Endothelial cell of umbilical vein (primary cell): ENCODE measurements around the gene CLK4. TPM values are rescaled to one million over a fixed set of nuclear protein-coding genes. Genes with fewer than 3 reads are reported as not detected.

ENCODE experiments used
- BruUV-seq: library from RNA; stranded (reverse); fragments of 400-500 nt; replicated peaks from 2 replicates; lab custom pipeline; 2021; lab: Mats Ljungman, UMichigan
- CTCF ChIA-PET: fragments of 300-600, 350-600 bp; sonication (Branson Sonifier 250); formaldehyde crosslinking; loops from one replicate; lab custom pipeline; 2021; ENCODE audit warnings: antibody characterized with exemption, inconsistent platforms; lab: Charles Lee
- POLR2A ChIA-PET: fragments of 300-600, 350-600 bp; sonication (Branson Sonifier 250); formaldehyde crosslinking; loops from one replicate; lab custom pipeline; 2021; ENCODE audit warnings: antibody characterized with exemption, inconsistent platforms; lab: Charles Lee
- DNase-seq: peaks from one replicate; pipeline ENCODE4 v3.0.0-alpha.2; 2011; ENCODE audit warnings: low read depth, low spot score
- FAIRE-seq: peaks from 2 replicates; lab custom pipeline; 2011; peaks lifted over from hg19 to GRCh38; lab: Jason Lieb, UNC
- H2AFZ ChIP-seq: 2 replicates; pipeline ENCODE4 v1.6.0; 2012; ENCODE audit warnings: low read depth, low read length, control low read depth, inconsistent platforms
- H3K27ac ChIP-seq: 2 replicates; pipeline ENCODE4 v1.5.1; 2011; ENCODE audit warnings: low read depth, mild to moderate bottlenecking, control low read depth, low read length, moderate library complexity; ENCODE audit not compliant: insufficient read depth
- H3K27me3 ChIP-seq, 2 experiments: 2 replicates each; pipeline versions ENCODE4 v1.6.0 to v1.6.1; 2011; ENCODE audit warnings: low read length in 2 of 2, mixed read lengths in 1 of 2; ENCODE audit not compliant: control insufficient read depth in 2 of 2, insufficient read depth in 2 of 2
- H3K36me3 ChIP-seq, 2 experiments: 2 replicates in 1 of 2; 3 replicates in 1 of 2; pipeline ENCODE4 v1.5.1; 2011; ENCODE audit warnings: low read length in 2 of 2, mild to moderate bottlenecking in 1 of 2, moderate library complexity in 1 of 2; ENCODE audit not compliant: control insufficient read depth in 2 of 2, insufficient read depth in 2 of 2; ENCODE audit errors: extremely low read depth in 1 of 2
- H3K4me1 ChIP-seq: 3 replicates; pipeline ENCODE4 v1.5.1; 2011; ENCODE audit warnings: mild to moderate bottlenecking, low read length; ENCODE audit not compliant: control insufficient read depth, insufficient read depth; ENCODE audit errors: extremely low read depth
- H3K4me2 ChIP-seq: 2 replicates; pipeline ENCODE4 v1.6.1; 2011; ENCODE audit warnings: low read length, control low read depth, mixed read lengths; ENCODE audit not compliant: insufficient read depth
- H3K4me3 ChIP-seq, 3 experiments: fragments of 200-600 bp in 1 of 3; sonication (generic), shearing (Covaris generic) in 1 of 3; replicated peaks in 1 of 3; 2 replicates each; pipeline ENCODE4 v1.5.1; 2011 to 2016; ENCODE audit warnings: control low read depth in 3 of 3, low read length in 3 of 3, mild to moderate bottlenecking in 2 of 3, inconsistent platforms in 1 of 3, low read depth in 1 of 3, moderate library complexity in 1 of 3; ENCODE audit not compliant: insufficient read depth in 1 of 3
- H3K79me2 ChIP-seq: 2 replicates; pipeline ENCODE4 v1.6.0; 2012; ENCODE audit warnings: low read length, inconsistent platforms; ENCODE audit not compliant: control insufficient read depth, insufficient read depth
- H3K9ac ChIP-seq: replicated peaks from 2 replicates; pipeline ENCODE3; 2011; ENCODE audit warnings: low read length, control low read depth; ENCODE audit not compliant: insufficient read depth; ENCODE audit errors: extremely low read depth
- H3K9me1 ChIP-seq: replicated peaks from 3 replicates; pipeline ENCODE4 v1.6.0; 2011; ENCODE audit warnings: mild to moderate bottlenecking, low read length; ENCODE audit not compliant: control insufficient read depth, insufficient read depth; ENCODE audit errors: extremely low read depth
- H3K9me3 ChIP-seq: replicated peaks from 2 replicates; pipeline ENCODE4 v1.5.1; 2012; ENCODE audit warnings: low read length, inconsistent platforms; ENCODE audit not compliant: control insufficient read depth, insufficient read depth
- H4K20me1 ChIP-seq: replicated peaks from 2 replicates; pipeline ENCODE3; 2011; ENCODE audit warnings: mild to moderate bottlenecking, low read length; ENCODE audit not compliant: control insufficient read depth, insufficient read depth; ENCODE audit errors: extremely low read depth
- EZH2 ChIP-seq: IDR thresholded peaks from 2 replicates; pipeline ENCODE4 v1.6.1; 2012; ENCODE audit warnings: borderline replicate concordance, low read depth, mild to moderate bottlenecking, moderate library complexity, low read length, inconsistent platforms; ENCODE audit not compliant: severe bottlenecking
- FOS ChIP-seq: IDR thresholded peaks from 2 replicates; pipeline ENCODE4 v1.6.1; 2011; ENCODE audit warnings: mild to moderate bottlenecking, low read length, moderate library complexity, borderline replicate concordance; ENCODE audit not compliant: insufficient read depth
- MYC ChIP-seq: IDR thresholded peaks from one replicate; pipeline ENCODE4 v1.6.1; 2011; ENCODE audit warnings: mild to moderate bottlenecking, low read depth, low read length
- POLR2A ChIP-seq: IDR thresholded peaks from 2 replicates; pipeline ENCODE4 v1.6.1; 2012; ENCODE audit warnings: low read depth, mild to moderate bottlenecking, control low read depth, low read length
- POLR2AphosphoS5 ChIP-seq: IDR thresholded peaks from 2 replicates; pipeline ENCODE4 v1.6.1; 2012; ENCODE audit warnings: low read depth, mild to moderate bottlenecking, control low read depth, low read length, moderate library complexity; ENCODE audit not compliant: insufficient read depth
- dilution Hi-C: fragments of 300-500 bp; cut with MboI; formaldehyde crosslinking; loops from one replicate; pipeline ENCODE4 v1.15.0; 2019; ENCODE audit warnings: low sequenced_read_pairs; ENCODE audit not compliant: extremely low pct_ligation_motif_present
- intact Hi-C: fragments of 100-400 bp; cut with micrococcal nuclease; formaldehyde crosslinking; loops from one replicate; pipeline ENCODE4 v1.10.0; 2022
- polyA plus RNA-seq, 4 experiments: library from polyadenylated mRNA; depleted of rRNA in 3 of 4; stranded (reverse) in 3 of 4; unstranded in 1 of 4; fragments of >200 nt; gene quantifications; 2 replicates each; pipeline versions ENCODE4 v1.2.1 to v1.2.3, GENCODE V29; 2011 to 2012; ENCODE audit warnings: missing spikeins in 1 of 4
- total RNA-seq: library from RNA; stranded (reverse); gene quantifications from 2 replicates; pipeline ENCODE4 v1.2.3, GENCODE V29; 2021
- TF ChIP-seq, protein P1 (sequence below), 2 donors: IDR thresholded peaks; 1 replicate in 1 of 2; 2 replicates in 1 of 2; pipeline ENCODE4 v1.5.1; 2011; ENCODE audit warnings: low read length in 2 of 2, mild to moderate bottlenecking in 2 of 2, moderate library complexity in 2 of 2, control low read depth in 1 of 2, inconsistent platforms in 1 of 2, low read depth in 1 of 2; ENCODE audit not compliant: insufficient read depth in 1 of 2; ENCODE audit errors: extremely low read depth in 1 of 2
- TF ChIP-seq, protein P2 (sequence below): IDR thresholded peaks from 2 replicates; pipeline ENCODE4 v1.6.1; 2011; ENCODE audit not compliant: insufficient read depth, insufficient read length

The CLK4 gene
- total and polyA plus RNA-seq, 2 donors (not counting 3 experiments of a cell fraction or from before 2014, with no cell fraction given) = 7.0 to 19.2 TPM

DNA sequence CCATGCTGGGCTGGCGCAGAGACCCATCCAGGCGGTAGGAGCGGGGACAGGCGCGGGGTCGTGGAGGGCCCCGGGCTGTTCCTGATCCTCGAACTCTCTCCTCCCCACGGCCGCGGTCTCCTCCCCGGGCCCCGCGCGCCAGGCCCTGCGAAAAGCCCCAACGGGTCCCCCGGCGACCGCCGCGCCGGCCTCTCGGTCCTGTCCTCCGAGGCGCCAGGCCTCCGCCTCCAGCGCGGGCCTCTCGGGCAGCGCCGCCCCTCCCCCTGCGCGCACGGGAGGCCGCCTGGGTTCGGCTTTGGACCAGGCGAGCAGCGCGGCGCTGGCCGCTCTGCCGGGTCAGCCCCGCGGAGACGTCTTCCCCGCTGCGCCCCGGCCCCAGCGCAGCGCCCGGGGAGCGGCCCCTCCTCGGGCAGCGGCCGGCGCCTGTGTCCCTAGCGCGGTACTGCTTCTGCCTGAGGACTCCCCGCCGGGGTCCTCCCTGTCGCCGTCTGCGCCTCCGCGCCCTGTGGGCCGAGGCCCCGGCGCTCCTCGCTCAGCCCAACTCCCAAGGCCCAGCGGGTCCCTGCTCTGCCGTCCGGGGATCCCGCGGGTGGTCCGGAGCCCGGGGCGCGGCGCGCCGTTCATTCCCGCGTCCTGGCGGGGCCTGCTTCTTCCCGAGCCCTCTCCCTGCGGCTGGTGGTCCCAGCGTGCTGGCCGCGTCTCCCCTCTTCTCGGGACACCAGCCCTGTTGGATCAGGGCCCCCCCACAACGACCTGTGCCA is 50.1 kb downstream of the CLK4 start:
- no peaks in the 10 kb centered on the region for H3K9me3 ChIP-seq
- dilution Hi-C loops = no loop called here
- H3K4me3 ChIP-seq = no peak overlapping the region
- H2AFZ ChIP-seq = no peak overlapping the region
- H3K4me1 ChIP-seq = no peaks in the 10 kb centered on the region
- DNase-seq = no peak
- no peak overlapping the region for H3K9ac ChIP-seq
- no peaks in the 10 kb centered on the region for H4K20me1 ChIP-seq
- no peak overlapping the region for H3K27ac ChIP-seq
- no peaks in the 10 kb centered on the region for H3K9me1 ChIP-seq
- H3K36me3 ChIP-seq = no peaks in the 10 kb centered on the region
- no peak for TF ChIP-seq MYC
- H3K4me2 ChIP-seq = no peak overlapping the region
- BruUV-seq = no TSS peak
- H3K79me2 ChIP-seq = no peaks in the 10 kb centered on the region
- ChIA-PET POLR2A (no interaction called here), CTCF (no interaction called here)
- peaks cover 5 to 7% of the 10 kb centered on the region in 2 experiments for H3K27me3 ChIP-seq
- no peak for FAIRE-seq
- intact Hi-C loops = no loop called here

DNA sequence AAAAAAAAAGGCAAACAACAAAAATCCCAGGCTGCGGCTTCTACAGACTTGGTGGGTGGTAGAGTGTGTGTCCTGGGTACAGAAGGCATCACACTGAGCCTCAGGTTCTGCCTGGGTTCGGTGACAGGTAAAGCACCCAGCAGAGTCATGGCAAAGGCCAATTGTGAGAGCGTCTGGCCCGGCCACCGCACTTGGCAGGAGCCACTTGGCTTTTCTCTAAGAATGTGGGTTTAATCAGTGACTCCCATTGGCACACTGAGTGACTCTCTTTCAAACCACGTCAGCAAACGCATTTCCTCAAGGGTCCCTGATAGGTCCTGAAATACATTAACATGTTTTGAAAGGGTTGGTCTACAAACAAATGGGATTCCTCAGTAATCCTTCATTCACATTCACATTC is 53.6 kb downstream of the CLK4 start:
- no peak overlapping the region for H3K9ac ChIP-seq
- TF ChIP-seq, protein P1, sequence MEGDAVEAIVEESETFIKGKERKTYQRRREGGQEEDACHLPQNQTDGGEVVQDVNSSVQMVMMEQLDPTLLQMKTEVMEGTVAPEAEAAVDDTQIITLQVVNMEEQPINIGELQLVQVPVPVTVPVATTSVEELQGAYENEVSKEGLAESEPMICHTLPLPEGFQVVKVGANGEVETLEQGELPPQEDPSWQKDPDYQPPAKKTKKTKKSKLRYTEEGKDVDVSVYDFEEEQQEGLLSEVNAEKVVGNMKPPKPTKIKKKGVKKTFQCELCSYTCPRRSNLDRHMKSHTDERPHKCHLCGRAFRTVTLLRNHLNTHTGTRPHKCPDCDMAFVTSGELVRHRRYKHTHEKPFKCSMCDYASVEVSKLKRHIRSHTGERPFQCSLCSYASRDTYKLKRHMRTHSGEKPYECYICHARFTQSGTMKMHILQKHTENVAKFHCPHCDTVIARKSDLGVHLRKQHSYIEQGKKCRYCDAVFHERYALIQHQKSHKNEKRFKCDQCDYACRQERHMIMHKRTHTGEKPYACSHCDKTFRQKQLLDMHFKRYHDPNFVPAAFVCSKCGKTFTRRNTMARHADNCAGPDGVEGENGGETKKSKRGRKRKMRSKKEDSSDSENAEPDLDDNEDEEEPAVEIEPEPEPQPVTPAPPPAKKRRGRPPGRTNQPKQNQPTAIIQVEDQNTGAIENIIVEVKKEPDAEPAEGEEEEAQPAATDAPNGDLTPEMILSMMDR (IDR thresholded peaks at IDR 0.05; ENCODE audit: extremely low read depth in 1 of 2, insufficient read depth in 1 of 2, low read depth in 1 of 2, low read length in 2 of 2) = no peak
- TF ChIP-seq EZH2 (no peak), MYC (no peak), FOS (no peak), POLR2A (no peak), POLR2AphosphoS5 (no peak)
- TF ChIP-seq, protein P2, sequence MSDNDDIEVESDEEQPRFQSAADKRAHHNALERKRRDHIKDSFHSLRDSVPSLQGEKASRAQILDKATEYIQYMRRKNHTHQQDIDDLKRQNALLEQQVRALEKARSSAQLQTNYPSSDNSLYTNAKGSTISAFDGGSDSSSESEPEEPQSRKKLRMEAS = no peak
- H3K4me1 ChIP-seq = no peaks in the 10 kb centered on the region
- ChIA-PET CTCF (no interaction called here), POLR2A (no interaction called here)
- no peaks in the 10 kb centered on the region for H3K9me1 ChIP-seq
- H3K27ac ChIP-seq = no peak overlapping the region
- no peak overlapping the region for H3K4me3 ChIP-seq
- H2AFZ ChIP-seq = no peak overlapping the region
- no peak for DNase-seq
- no peaks in the 10 kb centered on the region for H3K36me3 ChIP-seq
- peaks cover 5 to 7% of the 10 kb centered on the region in 2 experiments for H3K27me3 ChIP-seq
- intact Hi-C loops = no loop called here
- FAIRE-seq = no peak
- no TSS peak for BruUV-seq
- no peaks in the 10 kb centered on the region for H3K79me2 ChIP-seq
- no peak overlapping the region for H3K4me2 ChIP-seq
- H3K9me3 ChIP-seq = no peaks in the 10 kb centered on the region
- no peaks in the 10 kb centered on the region for H4K20me1 ChIP-seq
- dilution Hi-C loops = no loop called here
